ENCODE measurements around the gene DPPA3.
"Not testable (repeated sequence)": the region's sequence is repeated elsewhere in the genome, so short reads cannot be mapped to it uniquely, and the experiment has no call there.

Gene DPPA3

DNA sequence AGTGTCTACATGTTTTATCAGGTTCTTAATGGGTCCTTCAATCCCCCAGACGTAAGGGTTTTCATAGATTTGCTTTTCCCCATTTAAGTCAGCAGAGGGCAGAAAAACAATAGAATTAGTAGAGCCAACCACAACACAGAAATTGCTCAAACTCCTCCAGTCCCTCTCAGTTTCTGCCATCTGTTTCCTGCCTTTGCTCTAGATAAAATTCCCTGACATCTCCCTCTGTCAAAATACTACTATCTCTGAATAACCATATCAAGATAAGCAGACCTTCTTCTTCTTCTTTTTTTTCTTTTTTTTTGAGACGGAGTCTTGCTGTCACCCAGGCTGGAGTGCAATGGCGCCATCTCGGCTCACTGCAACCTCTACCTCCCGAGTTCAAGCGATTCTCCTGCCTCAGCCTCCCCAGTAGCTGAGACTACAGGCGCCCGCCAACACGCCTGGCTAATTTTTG, 33.8 kb upstream of the DPPA3 start:
- not testable (repeated sequence) for DNase-seq; H3K27ac Mint-ChIP-seq; H3K9me3 Mint-ChIP-seq; H3K4me3 Mint-ChIP-seq; H3K36me3 Mint-ChIP-seq (ENCODE audit: low read depth); H3K27me3 Mint-ChIP-seq (ENCODE audit: low read depth, poor library complexity); H3K4me1 Mint-ChIP-seq
- TF ChIP-seq, protein P1, sequence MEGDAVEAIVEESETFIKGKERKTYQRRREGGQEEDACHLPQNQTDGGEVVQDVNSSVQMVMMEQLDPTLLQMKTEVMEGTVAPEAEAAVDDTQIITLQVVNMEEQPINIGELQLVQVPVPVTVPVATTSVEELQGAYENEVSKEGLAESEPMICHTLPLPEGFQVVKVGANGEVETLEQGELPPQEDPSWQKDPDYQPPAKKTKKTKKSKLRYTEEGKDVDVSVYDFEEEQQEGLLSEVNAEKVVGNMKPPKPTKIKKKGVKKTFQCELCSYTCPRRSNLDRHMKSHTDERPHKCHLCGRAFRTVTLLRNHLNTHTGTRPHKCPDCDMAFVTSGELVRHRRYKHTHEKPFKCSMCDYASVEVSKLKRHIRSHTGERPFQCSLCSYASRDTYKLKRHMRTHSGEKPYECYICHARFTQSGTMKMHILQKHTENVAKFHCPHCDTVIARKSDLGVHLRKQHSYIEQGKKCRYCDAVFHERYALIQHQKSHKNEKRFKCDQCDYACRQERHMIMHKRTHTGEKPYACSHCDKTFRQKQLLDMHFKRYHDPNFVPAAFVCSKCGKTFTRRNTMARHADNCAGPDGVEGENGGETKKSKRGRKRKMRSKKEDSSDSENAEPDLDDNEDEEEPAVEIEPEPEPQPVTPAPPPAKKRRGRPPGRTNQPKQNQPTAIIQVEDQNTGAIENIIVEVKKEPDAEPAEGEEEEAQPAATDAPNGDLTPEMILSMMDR (IDR thresholded peaks at IDR 0.05): peak; percentile 38

DNA sequence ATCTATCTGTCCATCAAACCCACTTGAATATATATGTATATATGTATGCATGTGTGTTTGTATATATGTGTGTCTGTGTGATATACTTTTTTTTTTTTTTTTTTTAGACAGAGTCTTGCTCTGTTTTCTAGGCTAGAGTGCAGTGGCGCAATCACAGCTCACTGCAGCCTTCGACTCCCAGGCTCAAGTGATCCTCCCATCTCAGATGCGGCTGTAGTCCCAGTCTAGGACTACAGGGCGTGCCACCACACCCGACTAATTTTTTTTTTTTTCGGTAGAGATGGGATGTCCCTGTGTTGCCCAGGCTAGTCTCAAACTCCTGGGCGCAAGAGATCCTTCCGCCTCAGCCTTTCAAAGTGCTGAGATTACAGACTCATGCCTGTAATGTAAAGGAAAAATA, 32.5 kb upstream of the DPPA3 start:
- no peaks in the 10 kb centered on the region for H3K9me3 Mint-ChIP-seq
- H3K4me3 Mint-ChIP-seq: no peak overlapping the region
- H3K36me3 Mint-ChIP-seq (ENCODE audit: low read depth): no peaks in the 10 kb centered on the region
- H3K4me1 Mint-ChIP-seq: no peaks in the 10 kb centered on the region
- TF ChIP-seq, protein P1 (IDR thresholded peaks at IDR 0.05): no peak
- DNase-seq: no peak
- H3K27me3 Mint-ChIP-seq (ENCODE audit: low read depth, poor library complexity): no peaks in the 10 kb centered on the region
- no peak overlapping the region for H3K27ac Mint-ChIP-seq

DNA sequence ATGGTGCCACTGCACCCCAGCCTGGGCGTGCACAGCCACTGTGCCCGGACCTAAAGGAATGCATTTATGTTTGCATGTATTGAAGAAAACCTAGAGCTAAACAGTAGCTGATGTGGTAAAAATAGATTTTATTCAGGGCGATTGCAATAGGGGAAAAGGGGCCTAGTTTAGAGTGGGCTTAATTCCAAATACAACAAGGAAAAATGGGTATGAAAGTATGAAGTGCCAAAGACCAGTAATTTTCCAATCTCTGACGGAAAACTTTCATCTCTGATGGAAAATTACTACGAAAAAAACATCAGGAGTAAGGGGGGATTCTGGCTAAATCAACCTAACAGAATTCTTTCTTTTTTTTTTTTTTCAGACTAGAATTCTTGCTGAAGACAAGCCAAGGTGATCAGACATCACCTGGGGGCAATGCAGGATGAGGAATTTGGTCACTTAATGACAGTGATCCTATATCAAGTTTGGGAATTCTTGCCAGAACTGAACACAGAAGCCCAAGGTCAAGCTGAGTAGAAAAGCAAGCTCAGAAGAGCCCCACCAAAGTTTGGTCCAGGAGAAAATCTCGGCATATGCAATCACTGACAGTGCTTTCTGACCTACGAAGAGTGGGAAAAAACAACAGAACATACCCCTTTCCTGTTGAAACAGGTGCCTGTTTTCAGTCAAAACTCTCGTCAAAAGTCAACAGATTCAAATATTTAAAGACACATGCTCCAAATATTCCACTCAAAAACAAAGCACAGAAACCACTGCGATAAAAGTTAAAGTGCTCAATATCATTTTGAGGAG, 31.8 kb upstream of the DPPA3 start:
- DNase-seq: no peak
- TF ChIP-seq, protein P1 (IDR thresholded peaks at IDR 0.05): no peak
- no peaks in the 10 kb centered on the region for H3K4me1 Mint-ChIP-seq
- H3K27ac Mint-ChIP-seq: no peak overlapping the region
- no peaks in the 10 kb centered on the region for H3K36me3 Mint-ChIP-seq (ENCODE audit: low read depth)
- no peaks in the 10 kb centered on the region for H3K9me3 Mint-ChIP-seq
- H3K4me3 Mint-ChIP-seq: no peak overlapping the region
- H3K27me3 Mint-ChIP-seq (ENCODE audit: low read depth, poor library complexity): no peaks in the 10 kb centered on the region

DNA sequence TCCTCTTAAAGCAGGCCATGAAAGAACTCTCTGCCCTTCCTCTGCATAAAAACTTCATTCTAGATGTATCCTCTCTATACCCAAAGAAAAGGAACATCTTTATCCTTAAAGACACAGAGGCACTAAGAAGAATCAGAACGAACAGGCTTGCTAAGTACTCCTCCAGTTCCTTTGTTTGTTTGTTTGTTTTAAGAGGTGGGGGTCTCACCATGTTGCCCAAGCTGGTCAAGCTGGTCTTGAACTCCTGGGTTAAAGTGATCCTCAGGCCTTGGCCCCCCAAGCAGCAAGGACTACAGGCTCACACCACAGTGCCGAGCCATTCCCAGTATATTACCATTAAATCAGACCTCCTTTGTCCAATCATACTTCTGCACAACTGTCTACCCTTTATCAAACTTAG, 29.7 kb upstream of the DPPA3 start:
- H3K27ac Mint-ChIP-seq: no peak overlapping the region
- DNase-seq: no peak
- TF ChIP-seq, protein P1 (IDR thresholded peaks at IDR 0.05): no peak
- peaks cover 4% of the 10 kb centered on the region for H3K9me3 Mint-ChIP-seq
- H3K36me3 Mint-ChIP-seq (ENCODE audit: low read depth): no peaks in the 10 kb centered on the region
- H3K4me1 Mint-ChIP-seq: no peaks in the 10 kb centered on the region
- H3K4me3 Mint-ChIP-seq: no peak overlapping the region
- H3K27me3 Mint-ChIP-seq (ENCODE audit: low read depth, poor library complexity): no peaks in the 10 kb centered on the region

DNA sequence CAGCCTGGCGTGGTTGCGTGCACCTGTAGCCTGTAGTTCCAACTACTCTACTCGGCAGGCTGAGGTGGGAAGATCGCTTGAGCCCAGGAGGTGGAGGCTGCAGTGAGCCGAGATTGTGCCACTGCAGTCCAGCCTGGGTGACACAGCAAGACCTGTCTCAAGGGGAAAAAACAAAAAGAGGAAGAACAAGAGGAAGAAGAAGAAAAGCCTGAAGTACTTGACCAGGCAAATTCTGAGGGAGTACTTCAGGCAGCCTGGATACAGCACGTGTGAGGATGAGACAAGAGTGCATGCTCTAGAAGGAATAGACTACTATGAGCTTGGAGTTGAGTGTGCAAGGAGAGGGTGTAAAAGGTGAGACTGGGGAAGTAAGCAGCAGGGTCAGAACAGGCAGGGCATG, 17.4 kb upstream of the DPPA3 start:
- H3K27ac Mint-ChIP-seq: peak overlapping the region; percentile 94

More for the DNA sequence above, 17.4 kb upstream of the DPPA3 start:
- Mint-ChIP-seq H3K4me1 (peaks cover 13% of the 10 kb centered on the region), H3K36me3 (ENCODE audit: low read depth) (no peaks in the 10 kb centered on the region), H3K27me3 (ENCODE audit: low read depth, poor library complexity) (peaks cover 5% of the 10 kb centered on the region), H3K9me3 (no peaks in the 10 kb centered on the region), H3K4me3 (no peak overlapping the region)
- DNase-seq: no peak
- TF ChIP-seq, protein P1 (IDR thresholded peaks at IDR 0.05): no peak
